ENCODE data around the gene DCC.

DNA sequence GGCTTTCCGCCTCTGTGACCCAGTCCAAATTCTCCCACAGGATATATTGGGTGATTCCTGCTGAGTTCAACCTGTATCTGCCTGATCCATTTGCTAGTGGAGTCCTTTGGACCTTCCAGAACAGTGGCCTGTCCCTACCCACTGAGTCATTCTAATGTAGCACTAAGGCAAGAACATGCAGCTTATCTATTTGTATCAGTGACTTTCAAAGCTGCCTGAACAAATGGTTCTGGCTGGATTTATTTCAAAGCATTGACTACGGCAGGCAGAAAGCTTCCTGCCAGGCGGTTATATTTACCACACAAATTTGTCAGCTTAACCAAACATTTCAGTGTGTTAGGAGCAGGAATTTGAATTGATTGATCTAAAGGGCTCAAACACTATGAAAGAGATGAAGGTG is 613.4 kb downstream of the DCC start:
- no peak for TF ChIP-seq POLR2A (IDR thresholded peaks at IDR 0.05)
- TF ChIP-seq, protein P1, sequence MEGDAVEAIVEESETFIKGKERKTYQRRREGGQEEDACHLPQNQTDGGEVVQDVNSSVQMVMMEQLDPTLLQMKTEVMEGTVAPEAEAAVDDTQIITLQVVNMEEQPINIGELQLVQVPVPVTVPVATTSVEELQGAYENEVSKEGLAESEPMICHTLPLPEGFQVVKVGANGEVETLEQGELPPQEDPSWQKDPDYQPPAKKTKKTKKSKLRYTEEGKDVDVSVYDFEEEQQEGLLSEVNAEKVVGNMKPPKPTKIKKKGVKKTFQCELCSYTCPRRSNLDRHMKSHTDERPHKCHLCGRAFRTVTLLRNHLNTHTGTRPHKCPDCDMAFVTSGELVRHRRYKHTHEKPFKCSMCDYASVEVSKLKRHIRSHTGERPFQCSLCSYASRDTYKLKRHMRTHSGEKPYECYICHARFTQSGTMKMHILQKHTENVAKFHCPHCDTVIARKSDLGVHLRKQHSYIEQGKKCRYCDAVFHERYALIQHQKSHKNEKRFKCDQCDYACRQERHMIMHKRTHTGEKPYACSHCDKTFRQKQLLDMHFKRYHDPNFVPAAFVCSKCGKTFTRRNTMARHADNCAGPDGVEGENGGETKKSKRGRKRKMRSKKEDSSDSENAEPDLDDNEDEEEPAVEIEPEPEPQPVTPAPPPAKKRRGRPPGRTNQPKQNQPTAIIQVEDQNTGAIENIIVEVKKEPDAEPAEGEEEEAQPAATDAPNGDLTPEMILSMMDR (IDR thresholded peaks at IDR 0.05): no peak
